Heart right ventricle (tissue), 16 donors: ENCODE data around the gene MIF4GD. TPM values are rescaled to one million over a fixed set of nuclear protein-coding genes. Genes with fewer than 3 reads are reported as not detected.
A peak's percentile ranks its signal among the peaks of the same experiment; 100 is the strongest.

Experiments
- ATAC-seq, 8 donors: fragments of 200-7000 bp; cut with Tn5 transposase; one replicate each; pipeline ENCODE4 v1.9.1; 2020; ENCODE audit warnings: mild to moderate bottlenecking in 8 of 8, moderate library complexity in 8 of 8, moderate number of reproducible peaks in 1 of 8
- DNase-seq, 2 donors: peaks; one replicate each; pipeline ENCODE4 v3.0.0-alpha.2; 2020
- H3K27ac ChIP-seq, 10 donors: fragments of 200-600 bp; sonication (generic) in 2 of 10; one replicate each; pipeline versions ENCODE4 v1.5.0 to v1.8.0; 2020 to 2022; ENCODE audit warnings: mild to moderate bottlenecking in 3 of 10
- H3K27me3 ChIP-seq, 7 donors: fragments of 200-600 bp; one replicate each; pipeline ENCODE4 v1.8.0; 2021 to 2022; ENCODE audit warnings: mild to moderate bottlenecking in 2 of 7
- H3K36me3 ChIP-seq, 9 donors: fragments of 200-600 bp; sonication (generic) in 1 of 9; one replicate each; pipeline versions ENCODE4 v1.5.0 to v1.8.0; 2020 to 2022; ENCODE audit warnings: mild to moderate bottlenecking in 2 of 9
- H3K4me1 ChIP-seq, 9 donors: fragments of 200-600 bp; sonication (generic) in 1 of 9; one replicate each; pipeline versions ENCODE4 v1.5.0 to v1.8.0; 2020 to 2022; ENCODE audit warnings: mild to moderate bottlenecking in 4 of 9
- H3K4me3 ChIP-seq, 10 donors: fragments of 200-600 bp; sonication (generic) in 2 of 10; one replicate each; pipeline versions ENCODE4 v1.5.0 to v1.8.0; 2020 to 2022; ENCODE audit warnings: mild to moderate bottlenecking in 7 of 10, moderate library complexity in 2 of 10
- H3K9me3 ChIP-seq, 11 donors: fragments of 200-600 bp in 10 of 11; sonication (generic) in 2 of 11; one replicate each; pipeline versions ENCODE4 v1.5.0 to v1.8.0; 2013 to 2022; ENCODE audit warnings: mild to moderate bottlenecking in 2 of 11, control low read depth in 1 of 11, moderate library complexity in 1 of 11
- CTCF ChIP-seq, 9 donors: fragments of 200-600 bp; sonication (generic) in 2 of 9; IDR thresholded peaks; one replicate each; pipeline versions ENCODE4 v1.5.0 to v1.8.0; 2021 to 2022; ENCODE audit warnings: antibody characterized with exemption in 9 of 9, mild to moderate bottlenecking in 5 of 9, moderate library complexity in 1 of 9
- WGBS, 2 donors: extraction: QIAGEN DNeasy Blood & Tissue Kit; methylation state at CpG; one replicate each; pipeline ENCODE4 v1.1.7; 2013; ENCODE audit warnings: inconsistent platforms in 1 of 2; 5-methylcytosine and 5-hydroxymethylcytosine counted together
- intact Hi-C, 10 donors: fragments of 100-400 bp; cut with DNase I; formaldehyde crosslinking; loops; one replicate each; pipeline versions ENCODE4 v1.11.1 to v1.14.2; 2022
- polyA plus RNA-seq, 2 donors: library from polyadenylated mRNA; stranded (reverse); fragments of 200-250 nt; gene quantifications; one replicate each; pipeline ENCODE4 v1.2.3, GENCODE V29; 2013
- total RNA-seq, 10 donors: library from RNA; stranded (reverse); fragmentation: NEBNext Ultra II Directional in 3 of 10; extraction: Animal tissue kit (Norgen Biotek cat#: 25700) in 3 of 10; gene quantifications; one replicate each; pipeline versions ENCODE4 v1.2.1 to v1.2.4, GENCODE V29; 2021 to 2023
- donor health status: Arrhythmogenic right ventricular cardiomyopathy.
- donor health status: ischemic (EF 13 %, LVEDD 7.1; RV severe dilation, severe dysfunction).
- donor health status: healthy with polysubstance abuse.
- donor health status: DM: no; HTN: yes; CAD: no.
- donor health status: DM: no; HTN: no; CAD: no.
- donor health status: ischemic (EF 25% LVEDD 6.9; RV normal size, moderate dysfunction).
- donor health status: ischemic (EF 25% LVEDD 5.7; RV mildly dilated, moderate dysfunction).
- donor health status: healthy.
- donor health status: DM: yes; HTN: yes; CAD: no.
- donor health status: Ischemic cardiomyopathy.
- donor health status: ischemic (EF 35%, LVEDD 5.7; RV mildly dilated, moderate dysfunction).
- donor health status: nonischemic (EF 11% LVEDD 7.7; RV severe dilation, severe dysfunction).
- donor health status: DM: yes; HTN: yes; CAD: no.
- donor health status: PGD.
- donor health status: ischemic (EF 29% LVEDD 5.4; RV normal size, mild dysfunction).
- donor health status: nonischemic (EF 23%, LVEDD 6.1; RV moderate dilation, normal function).

The MIF4GD gene
- total and polyA plus RNA-seq, 12 donors: 7.5 to 27.7 (median 15.6) TPM

GRCh38 chr17:75271955-75272847 lies 1.2 kb upstream of the MIF4GD start:
- 53 to 59% methylated on average over 24 of the region's 24 CpGs for WGBS, 2 donors
- peaks cover 4 to 49% (median 37%) of the 10 kb centered on the region in 9 donors for H3K4me1 ChIP-seq
- peak overlapping the region; percentile 65 to 100 (median 96) for H3K4me3 ChIP-seq
- TF ChIP-seq CTCF (IDR thresholded peaks at IDR 0.05): no peak
- ATAC-seq: peak in 6 of 8 donors; percentile 20 to 63 (median 26)
- peak in 1 of 2 donors; percentile 70 for DNase-seq
- no peaks in the 10 kb centered on the region for H3K27me3 ChIP-seq
- H3K36me3 ChIP-seq: peaks cover 0 to 27% (median 0%) of the 10 kb centered on the region in 9 donors
- intact Hi-C loops: loop anchor here in 4 of 10 donors (2.0 to 5.0 kb wide), 3 partner anchors 17 to 140 kb away; partner anchors contain the start of genes GRB2 (in 1 of the 4) and SLC25A19 (in 1 of the 4)
- H3K27ac ChIP-seq: peak overlapping the region in 9 of 10 donors; percentile 81 to 98 (median 90)
- no peaks in the 10 kb centered on the region for H3K9me3 ChIP-seq

GRCh38 chr17:75271233-75271954 lies 363 bp upstream of the MIF4GD start:
- H3K36me3 ChIP-seq: peaks cover 0 to 28% (median 7%) of the 10 kb centered on the region in 9 donors
- peak overlapping the region; percentile 65 to 100 (median 96) for H3K4me3 ChIP-seq
- H3K4me1 ChIP-seq: peaks cover 4 to 52% (median 37%) of the 10 kb centered on the region in 9 donors
- intact Hi-C loops: loop anchor here in 4 of 10 donors (2.0 to 5.0 kb wide), 3 partner anchors 17 to 141 kb away; partner anchors contain the start of genes GRB2 (in 1 of the 4) and SLC25A19 (in 1 of the 4)
- peak; percentile 60 to 95 (median 81) for TF ChIP-seq CTCF (IDR thresholded peaks at IDR 0.05)
- 0% methylated on average over 67 to 74 of the region's 74 CpGs for WGBS, 2 donors
- DNase-seq: peak; percentile 78 to 83
- no peaks in the 10 kb centered on the region for H3K27me3 ChIP-seq
- H3K9me3 ChIP-seq: no peaks in the 10 kb centered on the region
- ATAC-seq: peak; percentile 60 to 90 (median 72)
- H3K27ac ChIP-seq: peak overlapping the region; percentile 81 to 98 (median 91)

- DNase-seq (peak; percentile 65 to 69), ATAC-seq (peak; percentile 49 to 71 (median 61))
- Histone ChIP-seq H3K4me3 (peak overlapping the region; percentile 69 to 100 (median 96)), H3K4me1 (peaks cover 4 to 62% (median 37%) of the 10 kb centered on the region in 9 donors), H3K27me3 (no peaks in the 10 kb centered on the region), H3K27ac (peak overlapping the region; percentile 90 to 99 (median 97)), H3K36me3 (peaks cover 0 to 37% (median 16%) of the 10 kb centered on the region in 9 donors), H3K9me3 (no peaks in the 10 kb centered on the region)
- intact Hi-C loops: loop anchor here in 4 of 10 donors (2.0 to 5.0 kb wide), 3 partner anchors 18 to 142 kb away; partner anchors contain the start of genes GRB2 (in 1 of the 4) and SLC25A19 (in 1 of the 4)
- peak in 5 of 9 donors; percentile 24 to 52 (median 44) for TF ChIP-seq CTCF (IDR thresholded peaks at IDR 0.05)
- WGBS, 2 donors: 1% methylated on average over 46 to 47 of the region's 47 CpGs
Observed at GRCh38 chr17:75270218-75270965, 639 bp downstream of the MIF4GD start.
